B cell (primary cell): ENCODE data around the gene PARVB. TPM values are rescaled to one million over a fixed set of nuclear protein-coding genes. Genes with fewer than 3 reads are reported as not detected.
"Not testable (repeated sequence)": the region's sequence is repeated elsewhere in the genome, so short reads cannot be mapped to it uniquely, and the experiment has no call there.

Experiments used
- ATAC-seq: fragments of 200-7000 bp; cut with Tn5 transposase; one replicate; pipeline ENCODE4 v1.10.0; 2021; ENCODE audit warnings: low read depth, mild to moderate bottlenecking, moderate number of reproducible peaks, moderate library complexity
- CTCF ChIA-PET: fragments of 350-600 bp; sonication (Branson Sonifier 250); formaldehyde crosslinking; loops from one replicate; lab custom pipeline; 2021; ENCODE audit warnings: antibody characterized with exemption, inconsistent platforms; lab: Charles Lee
- POLR2A ChIA-PET: fragments of 350-600 bp; sonication (Branson Sonifier 250); formaldehyde crosslinking; loops from one replicate; lab custom pipeline; 2021; ENCODE audit warnings: antibody characterized with exemption; lab: Charles Lee
- DNase-seq: peaks from one replicate; pipeline ENCODE4 v3.0.0; 2013
- H2AFZ ChIP-seq: 2 replicates; pipeline ENCODE4 v1.6.1; 2012; ENCODE audit warnings: mild to moderate bottlenecking, low read depth, low read length; ENCODE audit not compliant: insufficient read depth, poor library complexity, severe bottlenecking
- H3K27ac ChIP-seq, 2 donors: 1 replicate in 1 of 2; 2 replicates in 1 of 2; pipeline ENCODE4 v1.5.1; 2012 to 2013; ENCODE audit warnings: low read length in 2 of 2, mild to moderate bottlenecking in 2 of 2, moderate library complexity in 1 of 2
- H3K27me3 ChIP-seq, 4 experiments: fragments of 200-600 bp in 1 of 4; sonication (generic) in 1 of 4; replicated peaks in 1 of 4; 1 replicate in 2 of 4; 2 replicates in 2 of 4; pipeline versions ENCODE4 v1.6.1 to v1.7.0; 2013 to 2016; ENCODE audit warnings: low read length in 3 of 4, mild to moderate bottlenecking in 2 of 4, mixed read lengths in 1 of 4, moderate library complexity in 1 of 4; ENCODE audit not compliant: insufficient read depth in 4 of 4, control insufficient read depth in 3 of 4; ENCODE audit errors: control extremely low read depth in 1 of 4
- H3K36me3 ChIP-seq, 2 experiments: replicated peaks in 1 of 2; 1 replicate in 1 of 2; 2 replicates in 1 of 2; pipeline versions ENCODE4 v1.6.1 to v1.7.1; 2013; ENCODE audit warnings: low read length in 1 of 2; ENCODE audit not compliant: insufficient read depth in 2 of 2, control insufficient read depth in 1 of 2; ENCODE audit errors: control extremely low read depth in 1 of 2, extremely low read depth in 1 of 2
- H3K4me1 ChIP-seq, 2 donors: fragments of 200-600 bp in 1 of 2; sonication (generic) in 1 of 2; 1 replicate in 1 of 2; 2 replicates in 1 of 2; pipeline versions ENCODE4 v1.5.1 to v1.6.1; 2013 to 2017; ENCODE audit warnings: low read length in 2 of 2; ENCODE audit not compliant: control insufficient read depth in 2 of 2, insufficient read depth in 2 of 2
- H3K4me2 ChIP-seq: replicated peaks from 2 replicates; pipeline ENCODE3; 2012; ENCODE audit warnings: mild to moderate bottlenecking, low read depth, low read length; ENCODE audit not compliant: poor library complexity, severe bottlenecking
- H3K4me3 ChIP-seq, 5 experiments: fragments of 200-600 bp in 1 of 5; sonication (generic) in 1 of 5; 1 replicate in 3 of 5; 2 replicates in 2 of 5; pipeline versions ENCODE4 v1.5.1 to v1.7.0; 2011 to 2016; ENCODE audit warnings: low read length in 4 of 5, mild to moderate bottlenecking in 4 of 5, low read depth in 2 of 5, control low read depth in 1 of 5, moderate library complexity in 1 of 5; ENCODE audit not compliant: insufficient read depth in 1 of 5; ENCODE audit errors: control extremely low read depth in 1 of 5, extremely low read depth in 1 of 5
- H3K79me2 ChIP-seq: fragments of 200-600 bp; sonication (generic); one replicate; pipeline ENCODE4 v1.6.0; 2016; ENCODE audit warnings: low read length; ENCODE audit not compliant: control insufficient read depth, insufficient read depth
- H3K9ac ChIP-seq: fragments of 200-600 bp; sonication (generic); 2 replicates; pipeline ENCODE4 v1.6.1; 2017; ENCODE audit warnings: mild to moderate bottlenecking, low read length, moderate library complexity
- H3K9me3 ChIP-seq, 3 donors: one replicate each; pipeline versions ENCODE4 v1.6.1 to v1.7.1; 2013; ENCODE audit warnings: low read length in 2 of 3; ENCODE audit not compliant: control insufficient read depth in 2 of 3, insufficient read depth in 1 of 3; ENCODE audit errors: control extremely low read depth in 1 of 3
- H4K20me1 ChIP-seq: 2 replicates; pipeline ENCODE4 v1.6.0; 2012; ENCODE audit warnings: mild to moderate bottlenecking, low read length; ENCODE audit not compliant: insufficient read depth, control insufficient read depth, poor library complexity, severe bottlenecking
- H3K27ac Mint-ChIP-seq: one replicate; pipeline ENCODE4 v1.8.0; 2021; ENCODE audit warnings: mixed read lengths
- H3K27me3 Mint-ChIP-seq: one replicate; pipeline ENCODE4 v1.8.0; 2021; ENCODE audit warnings: mixed read lengths
- H3K4me1 Mint-ChIP-seq: one replicate; pipeline ENCODE4 v1.8.0; 2021; ENCODE audit warnings: mixed read lengths
- H3K4me3 Mint-ChIP-seq: one replicate; pipeline ENCODE4 v1.8.0; 2021; ENCODE audit warnings: mixed read lengths
- H3K9me3 Mint-ChIP-seq: one replicate; pipeline ENCODE4 v1.8.0; 2022; ENCODE audit warnings: mixed read lengths; ENCODE audit not compliant: insufficient read depth
- CTCF ChIP-seq: fragments of 200-600 bp; IDR thresholded peaks from one replicate; pipeline ENCODE4 v1.8.0; 2022; ENCODE audit warnings: antibody characterized with exemption, mild to moderate bottlenecking
- EZH2 ChIP-seq: IDR thresholded peaks from 2 replicates; pipeline ENCODE4 v1.6.1; 2012; ENCODE audit warnings: borderline replicate concordance, low read depth, mild to moderate bottlenecking, moderate library complexity, low read length; ENCODE audit not compliant: insufficient read depth, poor library complexity, severe bottlenecking
- WGBS: methylation state at CpG from one replicate; pipeline ENCODE4 v1.1.5; 2013; ENCODE audit warnings: missing lambda C conversion rate; ENCODE audit not compliant: insufficient coverage; 5-methylcytosine and 5-hydroxymethylcytosine counted together
- intact Hi-C: fragments of 100-400 bp; cut with micrococcal nuclease; formaldehyde crosslinking; loops from one replicate; pipeline ENCODE4 v1.10.0; 2022
- polyA plus RNA-seq: library from polyadenylated mRNA; depleted of rRNA; stranded (reverse); fragments of >200 nt; gene quantifications from 2 replicates; pipeline ENCODE4 v1.2.3, GENCODE V29; 2012
- total RNA-seq, 2 donors: library from RNA; stranded (reverse); fragments of 120-200 nt in 1 of 2; gene quantifications; 1 replicate in 1 of 2; 2 replicates in 1 of 2; pipeline versions ENCODE4 v1.2.3 to v1.2.4, GENCODE V29; 2013 to 2022

Gene PARVB
- total and polyA plus RNA-seq, 2 donors (not counting 1 experiment from before 2014, with no cell fraction given): 48.0 to 49.4 TPM

GRCh38 chr22:44012591-44012990 lies 11.5 kb upstream of the PARVB start:
- Mint-ChIP-seq H3K27ac (no peak overlapping the region), H3K4me3 (no peak overlapping the region), H3K9me3 (no peaks in the 10 kb centered on the region), H3K27me3 (no peaks in the 10 kb centered on the region), H3K4me1 (peaks cover 11% of the 10 kb centered on the region)
- CTCF ChIA-PET: no interaction called here
- H3K9ac ChIP-seq: no peak overlapping the region
- no peaks in the 10 kb centered on the region for H3K27me3 ChIP-seq
- no peak overlapping the region for H3K27ac ChIP-seq
- H2AFZ ChIP-seq: no peak overlapping the region
- 88% methylated on average over 4 of the region's 7 CpGs for WGBS
- H3K79me2 ChIP-seq: no peaks in the 10 kb centered on the region
- no peak overlapping the region for H3K4me2 ChIP-seq
- no peak overlapping the region for H3K4me3 ChIP-seq
- H4K20me1 ChIP-seq: no peaks in the 10 kb centered on the region
- POLR2A ChIA-PET: interaction anchor here (0.7 kb wide), 1 partner anchor 54 kb away, joined by 3 read pairs; no protein-coding TSS in a partner anchor
- ATAC-seq: no peak
- DNase-seq: no peak
- intact Hi-C loops: no loop called here
- no peaks in the 10 kb centered on the region for H3K9me3 ChIP-seq
- TF ChIP-seq EZH2 (no peak), CTCF (no peak)
- peaks cover 5 to 6% of the 10 kb centered on the region in 2 donors for H3K4me1 ChIP-seq
- H3K36me3 ChIP-seq: no peaks in the 10 kb centered on the region

- H3K27me3 ChIP-seq: no peaks in the 10 kb centered on the region
- TF ChIP-seq EZH2: no peak
- no peak for TF ChIP-seq CTCF
- ChIA-PET CTCF (interaction anchor here (1.3 to 1.9 kb wide), 2 partner anchors 21 to 72 kb away, joined by 4 to 7 read pairs; no protein-coding TSS in a partner anchor), POLR2A (no interaction called here)
- Mint-ChIP-seq H3K27ac (no peak overlapping the region), H3K4me1 (peaks cover 13% of the 10 kb centered on the region), H3K27me3 (no peaks in the 10 kb centered on the region), H3K9me3 (no peaks in the 10 kb centered on the region), H3K4me3 (no peak overlapping the region)
- no CpG with 5 or more reads among the region's 2 CpGs for WGBS
- H3K36me3 ChIP-seq: no peaks in the 10 kb centered on the region
- H2AFZ ChIP-seq: no peak overlapping the region
- H4K20me1 ChIP-seq: no peaks in the 10 kb centered on the region
- H3K4me3 ChIP-seq: no peak overlapping the region
- no peak overlapping the region for H3K9ac ChIP-seq
- intact Hi-C loops: no loop called here
- H3K27ac ChIP-seq: no peak overlapping the region
- no peaks in the 10 kb centered on the region for H3K9me3 ChIP-seq
- ATAC-seq: no peak
- H3K4me1 ChIP-seq: peaks cover 5 to 6% of the 10 kb centered on the region in 2 donors
- no peaks in the 10 kb centered on the region for H3K79me2 ChIP-seq
- no peak overlapping the region for H3K4me2 ChIP-seq
- DNase-seq: no peak
These were observed 9.9 kb upstream of the PARVB start for GRCh38 chr22:44014241-44014640.

GRCh38 chr22:44016586-44016985 lies 7.5 kb upstream of the PARVB start:
- H3K9ac ChIP-seq, H4K20me1 ChIP-seq, H3K9me3 ChIP-seq, H3K79me2 ChIP-seq, H3K4me1 ChIP-seq, POLR2A ChIA-PET, H2AFZ ChIP-seq, H3K27me3 Mint-ChIP-seq, H3K36me3 ChIP-seq, H3K4me3 Mint-ChIP-seq, intact Hi-C loops, H3K27ac ChIP-seq, H3K27me3 ChIP-seq, H3K4me3 ChIP-seq, ATAC-seq, H3K27ac Mint-ChIP-seq, H3K9me3 Mint-ChIP-seq: not testable (repeated sequence)
- DNase-seq: peak; percentile 50
- peak overlapping the region; percentile 5 for H3K4me2 ChIP-seq
- CTCF ChIA-PET: interaction anchor here (1.6 to 2.0 kb wide), 3 partner anchors 22 to 70 kb away, joined by 4 to 19 read pairs (median 7); no protein-coding TSS in a partner anchor
- WGBS: no CpG with 5 or more reads among the region's 3 CpGs
- H3K4me1 Mint-ChIP-seq: peaks cover 13% of the 10 kb centered on the region
